Erythroblast (primary cell): ENCODE results near the gene RNF151.

Experiments
- DNase-seq, 2 experiments: peaks; one replicate each; lab custom pipeline; 2025; lab: John Stamatoyannopoulos, UW
- GATA1 ChIP-seq: IDR thresholded peaks from 2 replicates; pipeline ENCODE4 v1.6.1; 2011; ENCODE audit warnings: low read depth, mild to moderate bottlenecking, control low read depth, low read length, moderate library complexity
- POLR2A ChIP-seq: IDR thresholded peaks from 2 replicates; pipeline ENCODE4 v1.6.1; 2011; ENCODE audit warnings: mild to moderate bottlenecking, low read length

Gene RNF151

DNA sequence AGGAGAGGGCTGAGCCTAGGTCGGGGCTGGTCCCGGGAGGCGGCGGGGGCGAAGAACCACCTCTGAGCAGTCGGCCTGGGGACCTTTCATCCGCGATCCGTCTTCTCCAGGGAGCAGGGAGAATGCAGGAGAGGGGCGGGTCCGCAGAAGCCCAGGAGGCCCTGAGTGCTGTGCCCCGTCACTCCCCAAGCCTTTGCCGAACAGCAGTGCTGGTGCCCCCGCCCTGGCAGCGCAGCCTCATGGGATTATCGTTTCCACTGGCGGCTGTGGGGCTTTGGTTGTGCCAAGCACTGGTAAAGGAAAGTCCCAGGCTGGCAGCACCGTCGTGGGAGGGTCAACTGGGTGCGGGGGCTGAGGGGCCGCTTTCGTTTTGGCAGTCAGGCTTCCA is 5.8 kb downstream of the RNF151 start:
- TF ChIP-seq GATA1 (no peak), POLR2A (no peak)
- peak; percentile 68 to 75 for DNase-seq

DNA sequence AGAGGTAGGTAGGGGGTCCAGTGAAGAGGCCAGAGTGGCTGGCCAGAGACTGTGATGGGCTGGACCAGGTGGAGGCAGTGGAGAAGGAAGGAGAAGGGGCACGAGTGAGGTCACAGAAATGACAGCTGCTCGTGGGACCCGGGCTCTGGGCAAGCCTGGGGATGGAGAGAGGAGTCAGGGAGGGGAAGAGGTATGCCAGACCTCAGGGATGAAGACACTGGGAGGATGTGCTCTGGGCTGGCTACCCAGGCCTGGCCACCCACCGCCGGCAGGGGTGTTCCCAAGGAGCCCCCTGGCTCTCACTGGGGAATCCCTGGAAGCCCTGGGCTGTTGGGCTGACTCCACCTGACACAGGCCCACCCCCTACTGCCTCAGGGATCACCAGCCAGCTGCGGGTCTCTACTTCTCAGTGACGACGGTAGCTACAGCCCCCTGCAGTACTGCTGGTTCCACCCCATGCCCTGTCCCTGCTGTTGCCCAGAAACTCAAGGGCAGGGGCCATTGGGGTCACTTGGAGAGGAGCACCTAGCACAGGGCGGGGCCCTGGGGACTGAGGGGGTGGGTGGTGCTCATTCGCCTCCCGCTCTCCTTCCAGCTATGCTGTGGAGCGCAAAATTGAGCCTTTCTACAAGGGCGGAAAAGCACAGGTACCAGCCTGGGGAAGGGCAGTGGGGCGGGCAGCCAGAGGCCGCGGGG is 7.0 kb downstream of the RNF151 start:
- TF ChIP-seq POLR2A: no peak
- DNase-seq: no peak

GRCh38 chr16:1974157-1975070 is 7.8 kb downstream of the RNF151 start:
- no peak for DNase-seq
- TF ChIP-seq GATA1 (no peak), POLR2A (no peak)

DNA sequence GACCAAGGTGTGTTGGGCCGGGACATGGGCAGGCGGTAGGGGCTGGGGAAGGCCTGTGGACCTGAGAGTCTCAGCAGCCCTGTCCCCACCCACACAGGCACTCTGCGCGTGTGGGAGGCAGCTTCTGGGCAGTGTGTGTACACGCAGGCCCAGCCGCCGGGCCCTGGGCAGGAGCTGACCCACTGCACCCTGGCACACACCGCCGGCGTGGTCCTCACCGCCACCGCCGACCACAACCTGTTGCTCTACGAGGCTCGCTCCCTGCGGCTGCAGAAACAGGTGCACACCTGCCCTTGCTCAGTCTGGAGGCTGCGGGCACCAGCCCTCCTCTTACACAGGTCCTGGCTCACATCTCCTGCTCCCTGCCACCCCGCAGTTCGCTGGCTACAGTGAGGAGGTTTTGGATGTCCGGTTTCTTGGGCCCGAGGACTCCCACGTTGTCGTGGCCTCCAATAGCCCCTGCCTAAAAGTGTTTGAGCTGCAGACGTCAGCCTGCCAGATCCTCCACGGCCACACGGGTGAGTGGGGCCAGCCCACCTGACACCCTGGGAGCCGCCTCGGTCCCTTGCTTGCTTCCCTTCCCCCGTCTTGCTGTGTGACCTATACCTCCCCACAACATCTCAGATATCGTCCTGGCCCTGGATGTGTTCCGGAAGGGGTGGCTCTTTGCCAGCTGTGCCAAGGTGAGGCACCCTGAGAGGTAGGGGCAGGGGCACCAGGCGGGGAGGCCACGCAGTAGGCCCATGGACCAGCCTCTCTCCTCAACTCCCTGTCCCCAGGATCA is 9.0 kb downstream of the RNF151 start:
- DNase-seq: no peak
- no peak for TF ChIP-seq GATA1
- TF ChIP-seq POLR2A: no peak

DNA sequence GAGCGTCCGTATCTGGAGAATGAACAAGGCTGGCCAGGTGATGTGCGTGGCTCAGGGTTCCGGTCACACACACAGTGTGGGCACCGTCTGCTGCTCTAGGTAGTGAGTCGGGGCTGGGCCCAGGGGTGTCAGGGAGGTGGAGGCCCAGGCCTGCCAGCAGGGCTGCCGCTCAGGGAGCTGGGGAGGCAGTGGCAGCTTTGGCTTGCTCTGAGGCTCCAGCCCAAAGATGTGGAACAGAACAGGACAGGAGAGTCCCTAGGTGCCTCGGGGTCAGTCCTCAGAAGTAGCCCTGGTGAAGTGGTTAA is 9.5 kb downstream of the RNF151 start:
- TF ChIP-seq GATA1 (no peak), POLR2A (no peak)

GRCh38 chr16:1976951-1977874 is 10.6 kb downstream of the RNF151 start:
- TF ChIP-seq GATA1 (no peak), POLR2A (no peak)
- no peak for DNase-seq

More for the DNA sequence above, 9.5 kb downstream of the RNF151 start:
- DNase-seq: no peak

- no peak for DNase-seq
- TF ChIP-seq POLR2A (no peak), GATA1 (no peak)
Observed at GRCh38 chr16:1977875-1978268, 11.2 kb downstream of the RNF151 start.

DNA sequence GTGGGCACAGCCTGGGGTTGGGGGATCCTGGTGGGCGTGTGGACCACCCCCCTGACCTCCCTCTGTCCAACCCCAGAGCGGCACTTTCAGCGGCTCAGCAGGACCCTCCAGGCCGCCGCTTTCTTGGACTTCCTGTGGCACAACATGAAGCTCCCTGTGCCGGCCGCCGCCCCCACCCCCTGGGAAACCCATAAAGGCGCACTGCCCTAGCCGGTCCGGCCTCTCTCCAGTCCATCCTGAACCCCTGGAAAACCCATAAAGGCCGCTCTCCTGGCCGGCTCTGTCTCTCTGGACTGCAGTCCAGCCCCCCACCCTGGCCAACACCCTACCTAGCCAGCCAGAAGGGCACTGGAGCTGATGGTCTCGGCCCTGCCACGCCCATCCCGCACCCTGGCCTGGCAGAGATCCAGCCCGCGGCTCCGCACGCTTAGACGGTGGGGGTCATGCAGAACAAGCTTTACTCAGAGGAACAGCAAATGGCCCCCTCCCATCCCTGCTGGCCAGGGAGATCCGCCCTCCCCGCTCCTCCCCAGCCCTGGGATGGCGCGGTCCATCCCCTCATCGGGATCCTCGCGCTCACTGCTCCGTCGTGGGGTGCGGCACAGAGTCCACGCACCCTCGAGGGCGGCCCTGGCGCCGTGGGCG is 11.9 kb downstream of the RNF151 start:
- TF ChIP-seq POLR2A (no peak), GATA1 (no peak)
- no peak for DNase-seq

DNA sequence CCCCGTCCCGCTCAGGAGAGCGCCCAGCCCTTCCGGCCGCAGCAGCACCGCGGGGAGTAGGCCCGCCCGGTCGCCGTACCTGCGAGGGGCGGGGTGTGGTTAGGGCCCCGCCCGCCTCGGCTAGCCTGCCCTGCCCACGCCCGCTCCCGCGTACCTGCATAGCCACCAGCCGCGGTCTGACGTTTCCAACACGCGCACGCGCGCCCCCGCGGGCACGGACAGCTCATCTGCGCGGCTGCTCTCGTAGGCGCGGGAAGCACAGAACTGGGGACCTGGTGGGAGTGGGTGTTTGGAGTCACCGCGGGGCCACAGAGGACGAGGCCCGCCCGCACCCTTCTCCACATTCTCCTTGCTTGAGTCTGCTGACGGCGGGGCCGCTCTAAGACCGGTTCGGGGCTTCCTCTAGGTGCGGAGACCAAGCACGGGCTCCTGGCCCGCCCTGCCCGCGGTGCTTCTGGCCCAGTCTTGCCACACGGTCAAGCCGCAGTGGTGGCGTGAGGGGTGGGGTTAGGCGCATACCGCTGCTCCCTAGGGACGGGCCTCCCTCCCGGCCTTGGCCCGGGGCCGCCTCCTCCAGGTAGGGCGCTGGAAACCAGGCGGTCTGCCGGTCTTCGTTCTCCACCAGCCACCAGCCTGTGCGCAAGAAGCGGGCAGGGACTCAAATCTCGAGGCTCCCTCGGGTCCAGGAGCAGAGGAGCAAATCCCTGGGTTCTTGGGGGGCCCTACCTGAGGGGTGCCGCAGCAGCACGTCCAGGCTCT is 12.8 kb downstream of the RNF151 start:
- DNase-seq: no peak
- TF ChIP-seq GATA1: no peak
- TF ChIP-seq POLR2A: no peak

DNA sequence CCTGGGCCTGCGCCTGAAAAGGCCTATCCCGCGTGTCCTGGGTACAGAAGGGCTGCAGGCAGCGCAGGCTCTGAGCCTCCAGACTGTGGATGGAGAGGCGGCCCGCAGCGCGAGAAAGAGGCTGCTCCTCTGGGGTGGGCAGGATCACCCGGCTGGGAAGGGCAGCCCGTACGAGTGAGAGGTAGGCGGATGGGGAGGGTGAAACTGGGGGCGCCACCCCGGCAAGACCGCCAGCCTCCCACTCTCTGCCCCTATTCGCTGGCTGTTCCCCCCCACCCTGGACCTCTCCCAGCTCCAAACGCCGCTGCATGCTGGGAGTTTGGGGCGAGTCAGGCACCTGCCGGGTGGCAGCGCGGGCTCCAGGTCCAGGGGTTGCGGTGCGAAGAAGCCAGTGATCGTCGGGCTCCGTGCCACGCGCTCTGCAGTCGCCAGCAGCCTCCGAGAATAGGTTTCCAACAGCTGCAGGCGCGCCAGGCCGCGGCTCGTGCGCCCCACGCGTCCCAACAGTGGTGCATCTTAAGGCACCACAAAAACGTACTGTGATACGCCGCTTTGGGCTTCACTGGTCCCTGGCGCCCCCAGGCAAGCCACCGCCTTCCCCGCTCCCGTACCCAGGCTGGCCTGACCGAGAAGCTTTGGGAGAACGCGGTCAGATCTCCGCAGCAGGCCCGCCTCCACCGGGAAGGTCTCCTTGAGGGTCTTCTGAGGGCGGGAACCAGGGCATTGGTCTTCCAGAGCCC is 13.5 kb downstream of the RNF151 start:
- TF ChIP-seq POLR2A (no peak), GATA1 (no peak)
- no peak for DNase-seq

DNA sequence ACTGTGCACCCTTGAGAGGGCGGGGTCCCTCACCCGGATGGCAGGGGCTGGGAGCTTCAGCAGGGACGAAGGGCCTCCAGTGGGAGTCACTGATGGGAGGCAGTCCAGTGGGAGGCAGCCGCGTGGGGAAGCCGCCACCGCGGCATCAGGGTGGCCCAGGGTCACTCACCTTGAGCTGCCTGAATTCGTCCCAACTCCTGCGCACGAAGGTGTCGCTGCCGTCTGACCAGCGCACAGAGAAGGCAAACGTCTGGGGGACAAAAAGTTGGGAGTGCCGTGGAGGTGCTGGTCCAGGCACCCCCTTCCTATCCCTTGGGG is 14.1 kb downstream of the RNF151 start:
- no peak for DNase-seq
- TF ChIP-seq GATA1: no peak
- no peak for TF ChIP-seq POLR2A

DNA sequence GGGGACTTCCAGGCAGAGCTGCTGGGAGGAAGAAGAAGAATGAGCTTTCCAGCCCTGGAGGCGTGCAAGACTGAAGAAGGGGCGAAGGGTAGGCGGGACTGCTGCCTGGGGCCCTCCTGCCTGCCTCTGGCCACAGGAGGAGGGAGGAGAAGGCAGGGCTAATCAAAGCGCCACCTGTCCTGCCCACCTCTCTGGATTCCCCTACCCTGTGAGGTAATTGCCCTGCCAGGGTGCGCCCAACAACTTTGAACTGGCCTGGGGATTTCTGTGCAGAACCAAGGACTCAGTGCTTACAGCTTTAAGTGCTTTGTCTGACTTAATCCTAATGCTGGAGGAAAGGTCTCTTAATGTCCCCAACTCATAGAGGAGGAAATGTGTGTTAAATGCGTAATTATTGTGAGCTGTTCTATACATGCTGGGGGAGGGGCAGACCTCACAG is 14.8 kb downstream of the RNF151 start, which contains the start of gene NOXO1:
Gene NOXO1, minus strand, starts transcription at position 72 of the 439 bp plus-strand sequence. CDS start 290 bp downstream, outside the sequence.
- TF ChIP-seq GATA1 (no peak), POLR2A (no peak)
- DNase-seq: no peak
